HL-60 (cell line): ENCODE results near the gene PRRT2.

Experiments used
- GABPA ChIP-seq: IDR thresholded peaks from 2 replicates; pipeline ENCODE4 v1.6.1; 2012; ENCODE audit warnings: low read depth
- POLR2AphosphoS5 ChIP-seq: IDR thresholded peaks from 2 replicates; pipeline ENCODE4 v1.6.1; 2012; ENCODE audit warnings: low read depth
- TF ChIP-seq, protein P1 (sequence below): IDR thresholded peaks from one replicate; pipeline ENCODE4 v1.5.1; 2011; ENCODE audit warnings: low read length, control low read depth, inconsistent platforms; ENCODE audit not compliant: insufficient read depth
- TF ChIP-seq, protein P2 (sequence below): IDR thresholded peaks from 2 replicates; pipeline ENCODE4 v1.6.1; 2012; ENCODE audit warnings: low read depth; ENCODE audit not compliant: insufficient replicate concordance

DNA sequence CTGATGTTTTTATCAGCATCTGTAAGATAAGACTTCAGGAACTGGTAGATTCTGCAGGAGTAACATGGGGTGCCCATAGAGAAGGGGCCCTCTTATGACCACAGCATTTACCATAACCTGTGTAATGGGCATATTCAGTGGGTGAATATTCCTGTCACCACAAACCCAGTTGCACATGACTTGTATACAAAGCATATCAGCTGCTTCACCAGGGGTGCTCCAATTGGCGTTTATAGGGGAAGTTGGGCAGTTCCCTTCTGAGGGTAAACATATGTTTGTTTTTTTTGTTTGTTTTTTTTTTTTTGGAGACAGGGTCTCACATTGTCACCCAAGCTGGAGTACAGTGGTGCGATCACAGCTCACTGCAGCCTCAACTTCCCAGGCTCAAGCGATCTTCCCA is 45.4 kb upstream of the PRRT2 start:
- TF ChIP-seq, protein P1, sequence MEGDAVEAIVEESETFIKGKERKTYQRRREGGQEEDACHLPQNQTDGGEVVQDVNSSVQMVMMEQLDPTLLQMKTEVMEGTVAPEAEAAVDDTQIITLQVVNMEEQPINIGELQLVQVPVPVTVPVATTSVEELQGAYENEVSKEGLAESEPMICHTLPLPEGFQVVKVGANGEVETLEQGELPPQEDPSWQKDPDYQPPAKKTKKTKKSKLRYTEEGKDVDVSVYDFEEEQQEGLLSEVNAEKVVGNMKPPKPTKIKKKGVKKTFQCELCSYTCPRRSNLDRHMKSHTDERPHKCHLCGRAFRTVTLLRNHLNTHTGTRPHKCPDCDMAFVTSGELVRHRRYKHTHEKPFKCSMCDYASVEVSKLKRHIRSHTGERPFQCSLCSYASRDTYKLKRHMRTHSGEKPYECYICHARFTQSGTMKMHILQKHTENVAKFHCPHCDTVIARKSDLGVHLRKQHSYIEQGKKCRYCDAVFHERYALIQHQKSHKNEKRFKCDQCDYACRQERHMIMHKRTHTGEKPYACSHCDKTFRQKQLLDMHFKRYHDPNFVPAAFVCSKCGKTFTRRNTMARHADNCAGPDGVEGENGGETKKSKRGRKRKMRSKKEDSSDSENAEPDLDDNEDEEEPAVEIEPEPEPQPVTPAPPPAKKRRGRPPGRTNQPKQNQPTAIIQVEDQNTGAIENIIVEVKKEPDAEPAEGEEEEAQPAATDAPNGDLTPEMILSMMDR = no peak
- TF ChIP-seq POLR2AphosphoS5 (no peak), GABPA (no peak)
- TF ChIP-seq, protein P2, sequence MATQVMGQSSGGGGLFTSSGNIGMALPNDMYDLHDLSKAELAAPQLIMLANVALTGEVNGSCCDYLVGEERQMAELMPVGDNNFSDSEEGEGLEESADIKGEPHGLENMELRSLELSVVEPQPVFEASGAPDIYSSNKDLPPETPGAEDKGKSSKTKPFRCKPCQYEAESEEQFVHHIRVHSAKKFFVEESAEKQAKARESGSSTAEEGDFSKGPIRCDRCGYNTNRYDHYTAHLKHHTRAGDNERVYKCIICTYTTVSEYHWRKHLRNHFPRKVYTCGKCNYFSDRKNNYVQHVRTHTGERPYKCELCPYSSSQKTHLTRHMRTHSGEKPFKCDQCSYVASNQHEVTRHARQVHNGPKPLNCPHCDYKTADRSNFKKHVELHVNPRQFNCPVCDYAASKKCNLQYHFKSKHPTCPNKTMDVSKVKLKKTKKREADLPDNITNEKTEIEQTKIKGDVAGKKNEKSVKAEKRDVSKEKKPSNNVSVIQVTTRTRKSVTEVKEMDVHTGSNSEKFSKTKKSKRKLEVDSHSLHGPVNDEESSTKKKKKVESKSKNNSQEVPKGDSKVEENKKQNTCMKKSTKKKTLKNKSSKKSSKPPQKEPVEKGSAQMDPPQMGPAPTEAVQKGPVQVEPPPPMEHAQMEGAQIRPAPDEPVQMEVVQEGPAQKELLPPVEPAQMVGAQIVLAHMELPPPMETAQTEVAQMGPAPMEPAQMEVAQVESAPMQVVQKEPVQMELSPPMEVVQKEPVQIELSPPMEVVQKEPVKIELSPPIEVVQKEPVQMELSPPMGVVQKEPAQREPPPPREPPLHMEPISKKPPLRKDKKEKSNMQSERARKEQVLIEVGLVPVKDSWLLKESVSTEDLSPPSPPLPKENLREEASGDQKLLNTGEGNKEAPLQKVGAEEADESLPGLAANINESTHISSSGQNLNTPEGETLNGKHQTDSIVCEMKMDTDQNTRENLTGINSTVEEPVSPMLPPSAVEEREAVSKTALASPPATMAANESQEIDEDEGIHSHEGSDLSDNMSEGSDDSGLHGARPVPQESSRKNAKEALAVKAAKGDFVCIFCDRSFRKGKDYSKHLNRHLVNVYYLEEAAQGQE = no peak
